GM12878 (cell line): ENCODE measurements around the gene UNC93B1. TPM values are rescaled to one million over a fixed set of nuclear protein-coding genes. Genes with fewer than 3 reads are reported as not detected.

ENCODE experiments used
- ATAC-seq: fragments of 200-7000 bp; cut with Tn5 transposase; 3 replicates; pipeline ENCODE4 v1.9.1; 2020; ENCODE audit warnings: mild to moderate bottlenecking, moderate library complexity
- BruUV-seq: library from RNA; stranded (reverse); fragments of 400-500 nt; replicated peaks from 2 replicates; lab custom pipeline; 2021; lab: Mats Ljungman, UMichigan
- CTCF ChIA-PET: fragments of 300-600 bp; sonication (Branson Sonifier 250); formaldehyde crosslinking; extraction: SDS; loops from one replicate; lab custom pipeline; 2021; ENCODE audit warnings: inconsistent platforms; lab: Yijun Ruan, JAX
- POLR2A ChIA-PET: fragments of 350-600 bp; formaldehyde crosslinking; extraction: SDS; loops from one replicate; lab custom pipeline; 2021; ENCODE audit warnings: inconsistent platforms; lab: Charles Lee
- RAD21 ChIA-PET: fragments of 300-600 bp; sonication (Branson Sonifier 250); formaldehyde crosslinking; loops from one replicate; lab custom pipeline; 2023; ENCODE audit warnings: antibody characterized with exemption; ENCODE audit not compliant: unreplicated experiment; lab: Charles Lee
- SMC1A ChIA-PET: fragments of 300-600 bp; sonication (Branson Sonifier 250); formaldehyde crosslinking; loops from one replicate; lab custom pipeline; 2023; ENCODE audit not compliant: unreplicated experiment, uncharacterized antibody; lab: Charles Lee
- DNase-seq: peaks from one replicate; pipeline ENCODE4 v3.0.0-alpha.2; 2011; ENCODE audit warnings: low read depth, low spot score
- FAIRE-seq: peaks from 3 replicates; lab custom pipeline; 2011; peaks lifted over from hg19 to GRCh38; lab: Jason Lieb, UNC
- H2AFZ ChIP-seq: 2 replicates; pipeline ENCODE4 v1.6.0; 2011; ENCODE audit warnings: low read depth, low read length, control low read depth; ENCODE audit not compliant: control insufficient read depth
- H3K27ac ChIP-seq: 2 replicates; pipeline ENCODE4 v1.5.1; 2011; ENCODE audit warnings: control low read depth; ENCODE audit not compliant: control insufficient read depth, insufficient read depth
- H3K27me3 ChIP-seq, 2 experiments: replicated peaks in 1 of 2; 2 replicates each; pipeline versions ENCODE4 v1.6.0 to v1.6.1; 2011; ENCODE audit warnings: low read length in 1 of 2; ENCODE audit not compliant: control insufficient read depth in 2 of 2, insufficient read depth in 2 of 2
- H3K36me3 ChIP-seq, 2 experiments: 2 replicates each; pipeline ENCODE4 v1.5.1; 2011; ENCODE audit warnings: low read length in 1 of 2; ENCODE audit not compliant: control insufficient read depth in 2 of 2, insufficient read depth in 2 of 2
- H3K4me1 ChIP-seq: 2 replicates; pipeline ENCODE4 v1.6.1; 2011; ENCODE audit warnings: mild to moderate bottlenecking, low read length, moderate library complexity, mixed read lengths; ENCODE audit not compliant: control insufficient read depth, insufficient read depth
- H3K4me2 ChIP-seq: 2 replicates; pipeline ENCODE4 v1.6.0; 2011; ENCODE audit warnings: control low read depth; ENCODE audit not compliant: control insufficient read depth, insufficient read depth
- H3K4me3 ChIP-seq: fragments of 200-600 bp; sonication (generic); 2 replicates; pipeline ENCODE4 v1.5.1; 2016
- H3K79me2 ChIP-seq: 2 replicates; pipeline ENCODE4 v1.6.0; 2011; ENCODE audit warnings: low read length; ENCODE audit not compliant: control insufficient read depth, insufficient read depth
- H3K9ac ChIP-seq: 2 replicates; pipeline ENCODE4 v1.8.0; 2011; ENCODE audit warnings: low read length, control low read depth, mixed read lengths; ENCODE audit not compliant: control insufficient read depth, insufficient read depth
- H3K9me3 ChIP-seq: replicated peaks from 3 replicates; pipeline ENCODE4 v1.5.1; 2011; ENCODE audit warnings: mild to moderate bottlenecking, low read length; ENCODE audit not compliant: control insufficient read depth, insufficient read depth
- H4K20me1 ChIP-seq: 2 replicates; pipeline ENCODE4 v1.6.0; 2011; ENCODE audit not compliant: control insufficient read depth, insufficient read depth
- CREB1 ChIP-seq: IDR thresholded peaks from 2 replicates; pipeline ENCODE4 v1.6.1; 2012; ENCODE audit warnings: low read depth, mild to moderate bottlenecking, inconsistent platforms
- EP300 ChIP-seq, 2 experiments: fragments of 150-350 bp in 1 of 2; IDR thresholded peaks; 2 replicates each; pipeline ENCODE4 v1.6.1; 2011 to 2012; ENCODE audit warnings: low read depth in 2 of 2, low read length in 2 of 2, borderline replicate concordance in 1 of 2, improper control_type of control experiment in 1 of 2, inconsistent platforms in 1 of 2; ENCODE audit not compliant: control insufficient read depth in 1 of 2
- POLR2AphosphoS2 ChIP-seq: IDR thresholded peaks from 2 replicates; pipeline ENCODE4 v1.6.1; 2011; ENCODE audit warnings: low read depth, mild to moderate bottlenecking, low read length, improper control_type of control experiment, moderate library complexity
- TAF1 ChIP-seq: IDR thresholded peaks from 2 replicates; pipeline ENCODE4 v1.6.1; 2011; ENCODE audit warnings: mild to moderate bottlenecking, low read depth, low read length, borderline replicate concordance
- ZNF384 ChIP-seq: IDR thresholded peaks from 2 replicates; pipeline ENCODE4 v1.6.1; 2012; ENCODE audit warnings: low read depth, mild to moderate bottlenecking, low read length, improper control_type of control experiment, borderline replicate concordance
- WGBS: methylation state at CpG from one replicate; pipeline ENCODE4 v1.1.6; 2016; ENCODE audit warnings: low lambda C conversion rate; ENCODE audit not compliant: insufficient replicate concordance, insufficient coverage; ENCODE audit errors: missing lambda C conversion rate; 5-methylcytosine and 5-hydroxymethylcytosine counted together
- in situ Hi-C: fragments of 300-500 bp; cut with MboI; formaldehyde crosslinking; loops from 9 replicates; pipeline ENCODE4 v1.14.3; 2018; ENCODE audit warnings: mixed read lengths
- intact Hi-C: fragments of 100-400 bp; cut with micrococcal nuclease; formaldehyde crosslinking; loops from one replicate; pipeline ENCODE4 v1.14.2; 2022; ENCODE audit not compliant: unreplicated experiment
- polyA plus RNA-seq, 11 experiments: library from polyadenylated mRNA; depleted of rRNA in 4 of 11; unstranded in 6 of 11; stranded (reverse) in 5 of 11; fragments of >200 nt; fragmentation: Nextera tagmentation in 4 of 11; fragmentation: Illumina TruSeq in 1 of 11; extraction: Ambion mirVana in 4 of 11; extraction: Trizol in 1 of 11; gene quantifications; 1 replicate in 1 of 11; 2 replicates in 10 of 11; pipeline versions ENCODE4 v1.2.1 to v1.2.3, GENCODE V29; 2011 to 2016; ENCODE audit warnings: inconsistent platforms in 2 of 11, missing spikeins in 2 of 11, low read depth in 1 of 11
- total RNA-seq, 4 experiments: library from RNA; depleted of rRNA in 3 of 4; stranded (reverse); fragments of >200 nt in 3 of 4; fragmentation: Illumina TruSeq in 1 of 4; extraction: Trizol in 1 of 4; gene quantifications; 2 replicates each; pipeline versions ENCODE4 v1.2.1 to v1.2.3, GENCODE V29; 2013 to 2021
- TF ChIP-seq, protein P1 (sequence below): IDR thresholded peaks from 2 replicates; pipeline ENCODE4 v1.6.1; 2012; ENCODE audit warnings: improper control_type of control experiment, low read depth, low read length; ENCODE audit not compliant: insufficient replicate concordance

UNC93B1 gene
- total and polyA plus RNA-seq, 10 of the 15 experiments (the other 5 are each of a cell fraction or from before 2014, with no cell fraction given) = 1.3 to 79.7 (median 36.3) TPM

DNA sequence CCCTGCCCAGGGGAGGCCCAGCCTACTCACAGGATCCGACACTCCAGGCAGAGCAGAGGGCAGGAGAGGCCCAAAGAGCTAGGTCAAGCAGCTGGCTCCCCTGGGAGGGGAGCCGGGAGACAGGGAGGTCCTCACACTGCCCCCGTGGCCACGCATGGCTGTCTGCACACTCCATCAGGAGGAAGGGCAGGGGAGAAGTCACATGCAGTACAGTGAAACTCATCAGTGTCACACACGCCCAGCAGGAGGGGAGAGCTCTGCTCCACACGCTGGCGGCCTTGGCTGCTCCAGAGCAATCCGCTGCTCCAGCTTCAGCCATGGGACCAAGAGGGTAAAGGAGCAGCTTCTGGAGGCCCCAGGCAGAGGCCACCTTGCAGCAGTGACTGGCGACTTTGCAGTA, 49.2 kb upstream of the UNC93B1 start:
- in situ Hi-C loops (no loop called here), intact Hi-C loops (no loop called here)
- ChIA-PET CTCF (no interaction called here), POLR2A (interaction anchor here (1.3 to 1.4 kb wide), 2 partner anchors 12 to 16 kb away, joined by 4 read pairs; no protein-coding TSS in a partner anchor), RAD21 (no interaction called here), SMC1A (no interaction called here)
- H3K4me1 ChIP-seq = no peaks in the 10 kb centered on the region
- no peaks in the 10 kb centered on the region for H3K79me2 ChIP-seq
- WGBS = 74% methylated on average over 9 of the region's 9 CpGs
- ATAC-seq = peak; percentile 13
- no peak overlapping the region for H3K4me3 ChIP-seq
- no peaks in the 10 kb centered on the region for H3K9me3 ChIP-seq
- BruUV-seq = no TSS peak
- no peak overlapping the region for H3K4me2 ChIP-seq
- no peak for FAIRE-seq
- H3K27ac ChIP-seq = no peak overlapping the region
- H3K9ac ChIP-seq = no peak overlapping the region
- no peaks in the 10 kb centered on the region for H3K27me3 ChIP-seq
- H2AFZ ChIP-seq = no peak overlapping the region
- no peak for DNase-seq
- peak; percentile 45; the same call in 1 of the 2 replicates for TF ChIP-seq POLR2AphosphoS2
- no peak for TF ChIP-seq ZNF384
- no peak for TF ChIP-seq TAF1
- TF ChIP-seq, protein P1, sequence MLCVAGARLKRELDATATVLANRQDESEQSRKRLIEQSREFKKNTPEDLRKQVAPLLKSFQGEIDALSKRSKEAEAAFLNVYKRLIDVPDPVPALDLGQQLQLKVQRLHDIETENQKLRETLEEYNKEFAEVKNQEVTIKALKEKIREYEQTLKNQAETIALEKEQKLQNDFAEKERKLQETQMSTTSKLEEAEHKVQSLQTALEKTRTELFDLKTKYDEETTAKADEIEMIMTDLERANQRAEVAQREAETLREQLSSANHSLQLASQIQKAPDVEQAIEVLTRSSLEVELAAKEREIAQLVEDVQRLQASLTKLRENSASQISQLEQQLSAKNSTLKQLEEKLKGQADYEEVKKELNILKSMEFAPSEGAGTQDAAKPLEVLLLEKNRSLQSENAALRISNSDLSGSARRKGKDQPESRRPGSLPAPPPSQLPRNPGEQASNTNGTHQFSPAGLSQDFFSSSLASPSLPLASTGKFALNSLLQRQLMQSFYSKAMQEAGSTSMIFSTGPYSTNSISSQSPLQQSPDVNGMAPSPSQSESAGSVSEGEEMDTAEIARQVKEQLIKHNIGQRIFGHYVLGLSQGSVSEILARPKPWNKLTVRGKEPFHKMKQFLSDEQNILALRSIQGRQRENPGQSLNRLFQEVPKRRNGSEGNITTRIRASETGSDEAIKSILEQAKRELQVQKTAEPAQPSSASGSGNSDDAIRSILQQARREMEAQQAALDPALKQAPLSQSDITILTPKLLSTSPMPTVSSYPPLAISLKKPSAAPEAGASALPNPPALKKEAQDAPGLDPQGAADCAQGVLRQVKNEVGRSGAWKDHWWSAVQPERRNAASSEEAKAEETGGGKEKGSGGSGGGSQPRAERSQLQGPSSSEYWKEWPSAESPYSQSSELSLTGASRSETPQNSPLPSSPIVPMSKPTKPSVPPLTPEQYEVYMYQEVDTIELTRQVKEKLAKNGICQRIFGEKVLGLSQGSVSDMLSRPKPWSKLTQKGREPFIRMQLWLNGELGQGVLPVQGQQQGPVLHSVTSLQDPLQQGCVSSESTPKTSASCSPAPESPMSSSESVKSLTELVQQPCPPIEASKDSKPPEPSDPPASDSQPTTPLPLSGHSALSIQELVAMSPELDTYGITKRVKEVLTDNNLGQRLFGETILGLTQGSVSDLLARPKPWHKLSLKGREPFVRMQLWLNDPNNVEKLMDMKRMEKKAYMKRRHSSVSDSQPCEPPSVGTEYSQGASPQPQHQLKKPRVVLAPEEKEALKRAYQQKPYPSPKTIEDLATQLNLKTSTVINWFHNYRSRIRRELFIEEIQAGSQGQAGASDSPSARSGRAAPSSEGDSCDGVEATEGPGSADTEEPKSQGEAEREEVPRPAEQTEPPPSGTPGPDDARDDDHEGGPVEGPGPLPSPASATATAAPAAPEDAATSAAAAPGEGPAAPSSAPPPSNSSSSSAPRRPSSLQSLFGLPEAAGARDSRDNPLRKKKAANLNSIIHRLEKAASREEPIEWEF = no peak
- no peak for TF ChIP-seq EP300 (IDR thresholded peaks at IDR 0.05; ENCODE audit: borderline replicate concordance in 1 of 2, control insufficient read depth in 1 of 2, low read depth in 2 of 2, low read length in 2 of 2)
- TF ChIP-seq CREB1 = no peak
- TF ChIP-seq, all 136 proteins: peak for 1
- H4K20me1 ChIP-seq = no peaks in the 10 kb centered on the region
- H3K36me3 ChIP-seq = peaks cover 14 to 22% of the 10 kb centered on the region in 2 experiments; a peak in 3 of 4 replicates
